HG03060 (cell line): ENCODE data around the gene DSCAML1.

ENCODE experiments used
- ATAC-seq: cut with Tn5 transposase; IDR thresholded peaks from one replicate; pipeline ENCODE4 v1.9.1; 2021; ENCODE audit warnings: low read depth, moderate number of reproducible peaks; ENCODE audit not compliant: unreplicated experiment

DSCAML1 gene

GRCh38 chr11:117796872-117797529 lies at the start of gene DSCAML1:
Gene DSCAML1 (minus strand): TSS chr11:117797216. CDS start chr11:117797079, 137 bp downstream.
- no peak for ATAC-seq

GRCh38 chr11:117843666-117844484 lies 46.9 kb upstream of the DSCAML1 start:
- no peak for ATAC-seq

GRCh38 chr11:117842131-117842941 lies 45.3 kb upstream of the DSCAML1 start:
- ATAC-seq = no peak

GRCh38 chr11:117841551-117842031 lies 44.6 kb upstream of the DSCAML1 start:
- ATAC-seq = no peak

GRCh38 chr11:117840881-117841550 lies 44.0 kb upstream of the DSCAML1 start:
- ATAC-seq = no peak

- ATAC-seq = no peak
These were observed 43.2 kb upstream of the DSCAML1 start for GRCh38 chr11:117839936-117840813.

- ATAC-seq = no peak
These were observed 42.4 kb upstream of the DSCAML1 start for GRCh38 chr11:117839380-117839881.

- no peak for ATAC-seq
These were observed 41.9 kb upstream of the DSCAML1 start for GRCh38 chr11:117838901-117839300.

- no peak for ATAC-seq
These were observed 40.8 kb upstream of the DSCAML1 start for GRCh38 chr11:117837791-117838190.

- no peak for ATAC-seq
These were observed 40.2 kb upstream of the DSCAML1 start for GRCh38 chr11:117837070-117837776.

- ATAC-seq = no peak
These were observed 39.3 kb upstream of the DSCAML1 start for GRCh38 chr11:117836077-117836960.

GRCh38 chr11:117835576-117835975 lies 38.6 kb upstream of the DSCAML1 start:
- no peak for ATAC-seq

GRCh38 chr11:117834838-117835443 lies 37.9 kb upstream of the DSCAML1 start:
- ATAC-seq = no peak

GRCh38 chr11:117834068-117834810 lies 37.2 kb upstream of the DSCAML1 start:
- no peak for ATAC-seq

GRCh38 chr11:117833401-117833891 lies 36.4 kb upstream of the DSCAML1 start:
- ATAC-seq = no peak

- ATAC-seq = no peak
These were observed 35.5 kb upstream of the DSCAML1 start for GRCh38 chr11:117832511-117832910.
